ENCODE results near the gene A3GALT2.

The A3GALT2 gene

DNA sequence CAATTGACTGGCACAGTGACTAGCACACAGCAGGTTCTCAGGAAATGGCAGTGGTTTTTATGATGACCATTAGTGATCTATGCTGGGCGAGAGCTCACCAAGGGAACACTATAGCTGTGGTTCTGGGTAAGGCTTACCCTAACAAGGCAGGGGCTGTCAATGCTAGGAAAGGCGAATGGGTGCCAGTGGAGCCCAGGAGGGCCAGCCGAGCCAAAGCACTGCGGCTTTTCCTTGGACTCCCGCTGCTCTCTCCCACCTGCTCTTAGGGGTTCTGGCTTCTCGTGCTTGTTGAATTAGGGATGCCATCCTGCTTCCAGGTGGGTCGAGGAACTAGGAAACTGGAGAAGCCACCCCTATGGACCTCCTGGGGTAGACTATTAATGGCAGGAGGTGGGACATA is 10.0 kb upstream of the A3GALT2 start:
- no peak overlapping the region for H3K4me3 ChIP-seq (ENCODE audit: low read depth, low read length)
- no peak for DNase-seq (ENCODE audit: low read depth)
- in situ Hi-C loops (cut with HindIII; ENCODE audit: low sequenced_read_pairs): no loop called here
- no peak for TF ChIP-seq CTCF (IDR thresholded peaks at IDR 0.05; ENCODE audit: low read depth, low read length, missing control alignments)

DNA sequence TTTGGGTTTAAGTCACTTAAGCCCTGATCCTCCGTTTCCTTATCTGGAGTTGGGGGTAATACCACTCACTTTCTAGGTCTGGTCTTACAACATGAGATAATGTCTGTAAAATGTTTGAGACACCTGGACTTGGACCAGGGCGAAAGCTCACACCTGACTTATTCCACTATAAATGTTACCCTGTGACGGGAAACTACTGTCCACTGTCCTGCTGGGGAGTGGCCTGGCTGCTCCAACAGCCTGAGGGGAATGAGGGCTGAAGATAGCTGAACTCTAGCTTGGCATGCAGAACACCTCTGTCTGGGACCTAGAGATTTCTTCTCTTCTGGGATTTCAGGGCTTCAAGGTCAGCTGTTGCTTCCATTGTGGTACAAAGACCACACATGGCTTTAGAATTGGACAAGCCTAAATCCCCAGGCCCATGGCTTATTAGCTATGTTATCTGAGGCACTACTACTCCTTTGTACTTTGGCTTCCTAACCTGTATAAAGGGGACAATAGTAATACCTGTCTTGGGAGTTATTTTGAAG is 9.5 kb upstream of the A3GALT2 start:
- no peak for DNase-seq (ENCODE audit: low read depth)

DNA sequence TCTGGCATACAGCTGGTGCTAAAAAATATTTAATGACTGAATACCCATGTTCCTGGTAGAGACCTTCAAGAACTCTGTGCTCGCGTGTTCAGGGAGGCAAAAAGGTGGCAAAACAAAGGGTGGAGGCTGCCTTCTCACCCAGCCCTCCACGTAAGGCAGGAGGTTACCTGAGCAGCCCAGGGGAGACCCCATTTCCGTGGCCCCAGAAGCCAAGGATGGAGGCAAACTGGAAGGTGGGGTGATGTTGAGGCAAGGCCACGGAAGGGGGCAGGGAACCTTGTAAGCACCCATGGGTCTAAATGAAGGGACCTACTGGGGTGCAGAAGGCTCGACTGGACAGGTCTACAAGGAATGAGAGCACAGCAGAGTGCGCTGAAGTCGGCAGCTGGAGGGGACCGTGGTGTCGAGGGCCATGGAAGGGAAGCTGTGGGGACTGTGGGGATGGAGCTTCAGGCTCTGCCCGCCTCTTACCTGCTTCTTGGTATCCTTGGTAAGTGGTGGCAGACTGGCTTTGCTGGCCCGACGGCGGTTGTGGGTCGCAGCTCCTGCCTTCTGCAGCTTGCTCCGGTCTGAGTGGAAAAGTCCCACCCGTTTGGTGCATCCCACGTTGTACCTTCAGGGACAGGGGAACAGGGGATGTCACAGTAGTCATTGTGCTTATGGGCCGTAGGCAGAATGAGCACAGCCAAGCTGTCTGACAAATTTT is 8.9 kb upstream of the A3GALT2 start:
- no peak overlapping the region for H3K4me3 ChIP-seq (ENCODE audit: low read depth, low read length)
- no peak for DNase-seq (ENCODE audit: low read depth)
- in situ Hi-C loops (cut with HindIII; ENCODE audit: low sequenced_read_pairs): no loop called here
- no peak for TF ChIP-seq CTCF (IDR thresholded peaks at IDR 0.05; ENCODE audit: low read depth, low read length, missing control alignments)

More for the DNA sequence above, 9.5 kb upstream of the A3GALT2 start:
- no peak overlapping the region for H3K4me3 ChIP-seq (ENCODE audit: low read depth, low read length)
- in situ Hi-C loops (cut with HindIII; ENCODE audit: low sequenced_read_pairs): no loop called here
- TF ChIP-seq CTCF (IDR thresholded peaks at IDR 0.05; ENCODE audit: low read depth, low read length, missing control alignments): no peak

- DNase-seq (ENCODE audit: low read depth): no peak
- TF ChIP-seq CTCF (IDR thresholded peaks at IDR 0.05; ENCODE audit: low read depth, low read length, missing control alignments): no peak
- no peak overlapping the region for H3K4me3 ChIP-seq (ENCODE audit: low read depth, low read length)
- in situ Hi-C loops (cut with HindIII; ENCODE audit: low sequenced_read_pairs): no loop called here
These were observed 7.9 kb upstream of the A3GALT2 start for GRCh38 chr1:33328817-33329216.

GRCh38 chr1:33327587-33328325 is 6.9 kb upstream of the A3GALT2 start:
- in situ Hi-C loops (cut with HindIII; ENCODE audit: low sequenced_read_pairs): no loop called here
- H3K4me3 ChIP-seq (ENCODE audit: low read depth, low read length): no peak overlapping the region
- peak; percentile 92 for DNase-seq (ENCODE audit: low read depth)

GRCh38 chr1:33326785-33327184 is 5.9 kb upstream of the A3GALT2 start:
- TF ChIP-seq CTCF (IDR thresholded peaks at IDR 0.05; ENCODE audit: low read depth, low read length, missing control alignments): no peak
- H3K4me3 ChIP-seq (ENCODE audit: low read depth, low read length): no peak overlapping the region
- no peak for DNase-seq (ENCODE audit: low read depth)
- in situ Hi-C loops (cut with HindIII; ENCODE audit: low sequenced_read_pairs): no loop called here

More at GRCh38 chr1:33327587-33328325, 6.9 kb upstream of the A3GALT2 start:
- no peak for TF ChIP-seq CTCF (IDR thresholded peaks at IDR 0.05; ENCODE audit: low read depth, low read length, missing control alignments)

Data from astrocyte of the cerebellum (primary cell).